K562 (cell line): ENCODE measurements around the gene CBX8. TPM values are rescaled to one million over a fixed set of nuclear protein-coding genes. Genes with fewer than 3 reads are reported as not detected.
A peak's percentile ranks its signal among the peaks of the same experiment; 100 is the strongest.

Experiments
- ATF1 ChIP-seq, 2 experiments: fragments of 450-650 bp in 1 of 2; IDR thresholded peaks; 2 replicates each; pipeline ENCODE4 v1.6.1; 2016; ENCODE audit warnings: missing compliant biosample characterization in 1 of 2, missing genetic modification characterization in 1 of 2
- BRD4 ChIP-seq: fragments of 200-600 bp; sonication (generic); IDR thresholded peaks from 2 replicates; pipeline ENCODE4 v1.6.1; 2017; ENCODE audit warnings: inconsistent platforms
- DACH1 ChIP-seq: fragments of 450-650 bp; IDR thresholded peaks from 2 replicates; pipeline ENCODE4 v1.6.1; 2018; ENCODE audit not compliant: partially characterized antibody
- E2F1 ChIP-seq: sonication (generic); formaldehyde crosslinking; IDR thresholded peaks from 2 replicates; pipeline ENCODE4 v1.8.1; 2023; ENCODE audit warnings: mild to moderate bottlenecking, missing genetic modification reagents, moderate library complexity
- ETV5 ChIP-seq: sonication (generic); formaldehyde crosslinking; IDR thresholded peaks from 2 replicates; pipeline ENCODE4 v1.4.0; 2020; ENCODE audit warnings: low read depth, mild to moderate bottlenecking, missing genetic modification reagents
- ETV6 ChIP-seq, 3 experiments: fragments of 150-350 bp in 1 of 3; sonication (generic) in 1 of 3; formaldehyde crosslinking in 1 of 3; IDR thresholded peaks; 2 replicates each; pipeline versions ENCODE4 v1.6.1 to v1.8.0; 2014 to 2022; ENCODE audit warnings: borderline replicate concordance in 2 of 3, low read depth in 2 of 3, antibody characterized with exemption in 1 of 3, low read length in 1 of 3, mild to moderate bottlenecking in 1 of 3, missing genetic modification reagents in 1 of 3
- FIP1L1 ChIP-seq: fragments of 200-400 bp; formaldehyde crosslinking; IDR thresholded peaks from 2 replicates; pipeline ENCODE4 v1.6.1; 2018; ENCODE audit warnings: mild to moderate bottlenecking, low read depth, low read length; ENCODE audit not compliant: poor library complexity, severe bottlenecking
- FOXA1 ChIP-seq: fragments of 450-650 bp; IDR thresholded peaks from 2 replicates; pipeline ENCODE4 v1.6.1; 2016; ENCODE audit warnings: mild to moderate bottlenecking, borderline replicate concordance
- IRF1 ChIP-seq: sonication (generic); formaldehyde crosslinking; IDR thresholded peaks from 2 replicates; pipeline ENCODE4 v1.8.0; 2022; ENCODE audit warnings: missing genetic modification reagents, mild to moderate bottlenecking, borderline replicate concordance
- KLF1 ChIP-seq: fragments of 450-650 bp; IDR thresholded peaks from 2 replicates; pipeline ENCODE4 v1.6.1; 2016; ENCODE audit warnings: missing genetic modification characterization, missing compliant biosample characterization
- POLR2AphosphoS5 ChIP-seq: IDR thresholded peaks from 2 replicates; pipeline ENCODE4 v1.6.1; 2011; ENCODE audit warnings: mild to moderate bottlenecking, low read depth, low read length, moderate library complexity; ENCODE audit not compliant: control insufficient read depth, insufficient read depth
- RFX5 ChIP-seq: IDR thresholded peaks from 2 replicates; pipeline ENCODE4 v1.6.1; 2011; ENCODE audit warnings: low read depth, mild to moderate bottlenecking, improper control_type of control experiment, low read length
- RFX7 ChIP-seq: fragments of 250-450 bp; sonication (Bioruptor Pico); IDR thresholded peaks from 2 replicates; pipeline ENCODE4 v1.5.1; 2021; ENCODE audit warnings: mild to moderate bottlenecking
- SMARCA4 ChIP-seq: fragments of 450-650 bp; IDR thresholded peaks from 2 replicates; pipeline ENCODE4 v1.6.1; 2016
- TFAM ChIP-seq: fragments of 250-450 bp; sonication (Bioruptor Pico); conservative IDR thresholded peaks from 2 replicates; pipeline ENCODE4 v1.5.0; 2021; ENCODE audit warnings: mild to moderate bottlenecking, moderate library complexity
- TRIM25 ChIP-seq: fragments of 450-650 bp; IDR thresholded peaks from 2 replicates; pipeline ENCODE4 v1.7.0; 2016; ENCODE audit warnings: borderline replicate concordance
- ZNF263 ChIP-seq: sonication (generic); formaldehyde crosslinking; IDR thresholded peaks from 2 replicates; pipeline ENCODE4 v1.8.0; 2022; ENCODE audit warnings: mild to moderate bottlenecking, missing genetic modification reagents, borderline replicate concordance
- ZNF583 ChIP-seq: fragments of 250-450 bp; sonication (Bioruptor Pico); IDR thresholded peaks from 2 replicates; pipeline ENCODE4 v1.4.0; 2020
- polyA plus RNA-seq, 8 experiments: library from polyadenylated mRNA; depleted of rRNA in 4 of 8; stranded (reverse) in 5 of 8; unstranded in 3 of 8; fragments of >200 nt; fragmentation: Nextera tagmentation in 2 of 8; fragmentation: Illumina TruSeq in 1 of 8; extraction: Ambion mirVana in 2 of 8; extraction: Trizol in 1 of 8; gene quantifications; 2 replicates each; pipeline versions ENCODE4 v1.2.1 to v1.2.3, GENCODE V29; 2011 to 2014; ENCODE audit warnings: inconsistent platforms in 1 of 8, missing spikeins in 1 of 8
- total RNA-seq, 7 experiments: library from RNA; depleted of rRNA in 6 of 7; stranded (reverse); fragments of >200 nt in 6 of 7; fragmentation: Illumina TruSeq in 2 of 7; extraction: Trizol in 2 of 7; gene quantifications; 2 replicates each; pipeline versions ENCODE4 v1.2.1 to v1.2.3, GENCODE V29; 2011 to 2021; ENCODE audit warnings: low replicate concordance in 1 of 7
- TF ChIP-seq, protein P1 (sequence below): fragments of 450-650 bp; conservative IDR thresholded peaks from 2 replicates; pipeline ENCODE4 v1.6.1; 2016; ENCODE audit warnings: missing genetic modification characterization, low read depth, mild to moderate bottlenecking, missing compliant biosample characterization, moderate library complexity

Gene CBX8
- total and polyA plus RNA-seq, 9 of the 15 experiments (the other 6 are each of a cell fraction or from before 2014, with no cell fraction given): 0.08 to 11.9 (median 2.6) TPM

- TF ChIP-seq FIP1L1: peak; percentile 95
- TF ChIP-seq E2F1 (CRISPR knock-in tag): peak; percentile 67; the same call in 1 of the 2 replicates
- no peak for TF ChIP-seq TRIM25
- peak; percentile 69 for TF ChIP-seq DACH1
- TF ChIP-seq ZNF263 (CRISPR knock-in tag): 0 out of 2 replicates have a peak, but pooled peaks have one; percentile 33
- no peak for TF ChIP-seq RFX7 (CRISPR knock-in tag)
- no peak for TF ChIP-seq ETV6 (IDR thresholded peaks at IDR 0.05; ENCODE audit: borderline replicate concordance in 1 of 2, low read depth in 2 of 2, low read length in 1 of 2)
- 0 out of 2 replicates have a peak, but pooled peaks have one; percentile 22 for TF ChIP-seq ETV6 (CRISPR knock-in tag; IDR thresholded peaks at IDR 0.05; ENCODE audit: borderline replicate concordance)
- peak; percentile 63 for TF ChIP-seq KLF1 (tag)
- TF ChIP-seq ZNF583 (CRISPR knock-in tag): peak; percentile 68; the same call in 1 of the 2 replicates
- TF ChIP-seq TFAM (CRISPR knock-in tag): no peak
- TF ChIP-seq IRF1 (CRISPR knock-in tag): no peak
- TF ChIP-seq FOXA1: no peak
- no peak for TF ChIP-seq RFX5
- TF ChIP-seq ATF1 (CRISPR knock-in tag; IDR thresholded peaks at IDR 0.05): no peak
- TF ChIP-seq ATF1 (tag; IDR thresholded peaks at IDR 0.05): peak; percentile 94
- TF ChIP-seq ETV5 (CRISPR knock-in tag): peak; percentile 85
- TF ChIP-seq, protein P1, sequence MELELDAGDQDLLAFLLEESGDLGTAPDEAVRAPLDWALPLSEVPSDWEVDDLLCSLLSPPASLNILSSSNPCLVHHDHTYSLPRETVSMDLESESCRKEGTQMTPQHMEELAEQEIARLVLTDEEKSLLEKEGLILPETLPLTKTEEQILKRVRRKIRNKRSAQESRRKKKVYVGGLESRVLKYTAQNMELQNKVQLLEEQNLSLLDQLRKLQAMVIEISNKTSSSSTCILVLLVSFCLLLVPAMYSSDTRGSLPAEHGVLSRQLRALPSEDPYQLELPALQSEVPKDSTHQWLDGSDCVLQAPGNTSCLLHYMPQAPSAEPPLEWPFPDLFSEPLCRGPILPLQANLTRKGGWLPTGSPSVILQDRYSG (tag): no peak
- peak; percentile 41; the same call in 1 of the 2 replicates for TF ChIP-seq BRD4
- peak; percentile 82 for TF ChIP-seq POLR2AphosphoS5
- TF ChIP-seq SMARCA4: peak; percentile 78
These were observed 42.7 kb upstream of the CBX8 start, which contains the start of gene CBX4 (continued) for GRCh38 chr17:79839356-79840268.
